ENCODE data around the gene RAB37.

Gene RAB37

DNA sequence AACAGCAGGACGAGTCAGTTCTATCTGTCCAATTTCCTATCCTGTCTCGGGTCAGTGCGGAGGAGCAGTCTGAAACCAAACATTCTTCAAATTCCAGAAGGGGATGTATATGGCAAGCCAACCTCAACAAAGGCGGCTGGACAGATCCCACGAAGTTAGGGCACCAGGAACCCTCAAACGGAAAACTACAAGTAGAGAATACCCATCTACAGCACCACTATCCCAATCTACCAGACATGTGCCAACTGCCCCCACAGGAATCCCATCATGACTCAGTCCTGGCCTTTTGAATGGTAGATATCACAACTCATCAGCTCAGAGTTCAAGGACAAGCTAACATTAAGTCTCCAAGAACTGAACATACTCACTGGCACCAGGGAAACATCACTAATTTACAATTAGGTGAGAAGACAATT is 36.8 kb downstream of the RAB37 start:
- TF ChIP-seq SPI1 (IDR thresholded peaks at IDR 0.05; ENCODE audit: borderline replicate concordance, low read depth) (no peak), POLR2AphosphoS5 (IDR thresholded peaks at IDR 0.05; ENCODE audit: low read depth) (no peak), REST (IDR thresholded peaks at IDR 0.05; ENCODE audit: insufficient replicate concordance, low read depth) (no peak), GABPA (IDR thresholded peaks at IDR 0.05; ENCODE audit: low read depth) (no peak)
- TF ChIP-seq, protein P1, sequence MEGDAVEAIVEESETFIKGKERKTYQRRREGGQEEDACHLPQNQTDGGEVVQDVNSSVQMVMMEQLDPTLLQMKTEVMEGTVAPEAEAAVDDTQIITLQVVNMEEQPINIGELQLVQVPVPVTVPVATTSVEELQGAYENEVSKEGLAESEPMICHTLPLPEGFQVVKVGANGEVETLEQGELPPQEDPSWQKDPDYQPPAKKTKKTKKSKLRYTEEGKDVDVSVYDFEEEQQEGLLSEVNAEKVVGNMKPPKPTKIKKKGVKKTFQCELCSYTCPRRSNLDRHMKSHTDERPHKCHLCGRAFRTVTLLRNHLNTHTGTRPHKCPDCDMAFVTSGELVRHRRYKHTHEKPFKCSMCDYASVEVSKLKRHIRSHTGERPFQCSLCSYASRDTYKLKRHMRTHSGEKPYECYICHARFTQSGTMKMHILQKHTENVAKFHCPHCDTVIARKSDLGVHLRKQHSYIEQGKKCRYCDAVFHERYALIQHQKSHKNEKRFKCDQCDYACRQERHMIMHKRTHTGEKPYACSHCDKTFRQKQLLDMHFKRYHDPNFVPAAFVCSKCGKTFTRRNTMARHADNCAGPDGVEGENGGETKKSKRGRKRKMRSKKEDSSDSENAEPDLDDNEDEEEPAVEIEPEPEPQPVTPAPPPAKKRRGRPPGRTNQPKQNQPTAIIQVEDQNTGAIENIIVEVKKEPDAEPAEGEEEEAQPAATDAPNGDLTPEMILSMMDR (IDR thresholded peaks at IDR 0.05; ENCODE audit: insufficient read depth, low read length): no peak
- H3K27ac ChIP-seq (replicated peaks): no peak overlapping the region

GRCh38 chr17:74775409-74776043 is 38.5 kb downstream of the RAB37 start:
- TF ChIP-seq, protein P1 (IDR thresholded peaks at IDR 0.05; ENCODE audit: insufficient read depth, low read length): no peak
- TF ChIP-seq REST (IDR thresholded peaks at IDR 0.05; ENCODE audit: insufficient replicate concordance, low read depth) (no peak), GABPA (IDR thresholded peaks at IDR 0.05; ENCODE audit: low read depth) (no peak), POLR2AphosphoS5 (IDR thresholded peaks at IDR 0.05; ENCODE audit: low read depth) (no peak), SPI1 (IDR thresholded peaks at IDR 0.05; ENCODE audit: borderline replicate concordance, low read depth) (no peak)
- DNase-seq (ENCODE audit: low read depth in 1 of 2, low spot score in 1 of 2): no peak
- Histone ChIP-seq H3K4me3 (replicated peaks; ENCODE audit: insufficient read depth, low read length) (peak overlapping the region; percentile 98), H3K27ac (replicated peaks) (peak overlapping the region; percentile 58), H3K27me3 (ENCODE audit: insufficient read depth, poor library complexity, severe bottlenecking) (no peaks in the 10 kb centered on the region)

More for the DNA sequence above, 36.8 kb downstream of the RAB37 start:
- DNase-seq (ENCODE audit: low read depth in 1 of 2, low spot score in 1 of 2): no peak
- H3K4me3 ChIP-seq (replicated peaks; ENCODE audit: insufficient read depth, low read length): no peak overlapping the region
- no peaks in the 10 kb centered on the region for H3K27me3 ChIP-seq (ENCODE audit: insufficient read depth, poor library complexity, severe bottlenecking)

DNA sequence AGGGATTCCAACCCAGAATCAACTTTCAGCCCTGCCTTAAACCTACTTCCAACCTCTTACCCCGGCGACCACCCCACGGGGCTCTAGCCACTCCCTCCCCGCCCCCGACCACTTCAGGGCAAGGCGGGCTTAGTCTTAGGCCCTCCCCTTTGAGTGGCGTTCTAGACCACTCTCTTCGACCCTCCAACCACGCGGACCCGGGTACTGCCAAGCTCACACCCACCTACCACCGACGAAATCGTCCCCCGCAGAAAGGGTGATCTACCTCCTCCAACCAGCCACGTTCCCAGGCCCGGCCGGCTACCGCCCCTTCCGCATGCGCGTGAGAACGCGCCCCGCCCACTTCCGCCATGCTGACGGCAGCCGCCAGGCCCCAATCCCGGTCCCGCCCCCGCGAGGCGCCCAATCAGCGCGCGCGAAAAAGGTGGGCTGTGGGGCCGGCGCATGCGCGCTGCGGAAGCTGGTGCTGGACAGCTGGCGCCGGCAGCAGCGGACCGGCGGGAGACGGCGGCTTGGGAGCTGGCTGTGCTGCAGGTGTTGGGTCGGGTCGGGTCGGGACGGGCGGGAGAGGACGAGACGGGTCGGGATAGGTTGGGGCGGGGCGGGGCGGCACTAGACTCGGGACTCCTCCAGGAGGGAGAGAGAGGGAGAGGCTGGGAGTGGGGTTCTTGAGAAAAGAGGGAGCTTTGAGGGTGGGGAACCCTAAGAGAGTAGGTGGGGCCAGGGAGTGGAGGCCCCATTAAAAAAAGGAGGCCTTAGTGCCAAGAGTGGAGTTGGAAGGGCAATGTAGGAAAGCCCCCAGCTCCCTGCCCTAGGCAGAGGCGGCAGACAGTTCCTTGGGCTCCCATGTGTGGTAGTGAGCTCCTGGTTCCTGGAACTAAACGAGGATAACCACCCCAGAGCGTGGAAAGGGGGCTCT is 39.2 kb downstream of the RAB37 start, which contains the start of gene NAT9:
Gene NAT9 (minus strand): TSS at position 302 of the 919 bp plus-strand sequence. CDS start 647 bp downstream, outside the sequence.
- Histone ChIP-seq H3K4me3 (replicated peaks; ENCODE audit: insufficient read depth, low read length) (peak within 1 kb of the TSS; percentile 98), H3K27ac (replicated peaks) (peak within 1 kb of the TSS; percentile 58), H3K27me3 (ENCODE audit: insufficient read depth, poor library complexity, severe bottlenecking) (no peaks in the 10 kb centered on the region)
- DNase-seq (ENCODE audit: low read depth in 1 of 2, low spot score in 1 of 2): peak; percentile 97
- TF ChIP-seq, protein P1 (IDR thresholded peaks at IDR 0.05; ENCODE audit: insufficient read depth, low read length): no peak
- TF ChIP-seq SPI1 (IDR thresholded peaks at IDR 0.05; ENCODE audit: borderline replicate concordance, low read depth) (peak; percentile 42; the same call in 1 of the 2 replicates), GABPA (IDR thresholded peaks at IDR 0.05; ENCODE audit: low read depth) (peak; percentile 81), REST (IDR thresholded peaks at IDR 0.05; ENCODE audit: insufficient replicate concordance, low read depth) (peak; percentile 82), POLR2AphosphoS5 (IDR thresholded peaks at IDR 0.05; ENCODE audit: low read depth) (peak; percentile 57; the same call in 1 of the 2 replicates)

All from HL-60 (cell line).